ENCODE results near the gene PTRH2.

PTRH2 gene

DNA sequence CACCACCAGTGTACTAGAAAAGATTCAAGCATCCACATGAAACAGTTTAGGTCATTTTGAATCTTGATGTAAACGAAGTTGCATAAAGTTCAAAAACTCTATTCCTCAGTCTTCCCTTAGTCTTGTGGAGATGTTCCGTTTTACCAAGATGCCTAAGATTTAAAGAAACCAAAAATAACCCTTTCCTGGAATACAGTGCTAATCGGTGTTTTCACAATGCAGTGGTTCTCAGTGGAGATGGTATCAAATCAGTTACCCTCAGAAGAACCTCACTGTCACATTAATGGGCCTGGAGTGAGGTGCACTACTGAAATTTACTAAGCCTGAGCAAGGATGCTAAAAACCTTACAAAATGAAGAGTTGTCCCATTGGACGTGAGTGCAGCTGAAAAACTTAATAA is 9.1 kb downstream of the PTRH2 start:
- TF ChIP-seq FOXA1 (IDR thresholded peaks at IDR 0.05) (no peak), TARDBP (IDR thresholded peaks at IDR 0.05) (no peak), SP1 (IDR thresholded peaks at IDR 0.05) (no peak)
- ChIA-PET POLR2A (no interaction called here), CTCF (no interaction called here)

DNA sequence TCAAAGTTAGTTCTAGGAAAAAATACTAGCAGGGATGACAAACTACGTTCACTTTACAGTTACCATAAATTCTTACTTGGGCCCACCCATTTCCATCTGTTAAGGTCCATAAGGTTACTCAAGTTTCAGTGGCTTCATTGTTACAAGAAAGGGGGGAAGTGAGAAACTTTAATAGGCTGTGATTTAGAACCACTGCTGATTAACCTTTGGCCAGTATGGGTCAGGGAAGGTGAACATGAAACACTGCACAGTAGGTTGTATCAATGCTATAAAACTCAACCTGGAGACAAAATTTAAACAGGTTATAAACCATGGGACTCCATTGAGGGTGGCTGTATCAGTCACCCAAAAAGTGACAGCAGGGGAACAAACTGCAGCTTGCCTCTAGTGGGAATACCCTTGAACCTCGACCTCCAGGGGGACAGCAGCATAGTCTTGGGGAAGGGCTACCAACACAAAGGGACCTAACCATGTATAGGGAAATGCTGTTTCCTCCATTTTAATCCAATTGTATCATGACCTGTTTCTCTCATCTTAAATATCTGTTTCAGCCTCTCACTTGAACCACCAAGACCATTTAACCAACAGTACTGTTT is 10.4 kb downstream of the PTRH2 start:
- no peak for DNase-seq (ENCODE audit: extremely low spot score)
- ChIA-PET POLR2A (no interaction called here), CTCF (interaction anchor here (1.0 kb wide), 1 partner anchor 11 kb away, joined by 3 read pairs; the partner anchor contains the start of genes PTRH2 and VMP1)
- TF ChIP-seq ELF4 (IDR thresholded peaks at IDR 0.05), result no peak
- TF ChIP-seq CTBP1 (IDR thresholded peaks at IDR 0.05; ENCODE audit: borderline replicate concordance), result no peak
- TF ChIP-seq, protein P1, sequence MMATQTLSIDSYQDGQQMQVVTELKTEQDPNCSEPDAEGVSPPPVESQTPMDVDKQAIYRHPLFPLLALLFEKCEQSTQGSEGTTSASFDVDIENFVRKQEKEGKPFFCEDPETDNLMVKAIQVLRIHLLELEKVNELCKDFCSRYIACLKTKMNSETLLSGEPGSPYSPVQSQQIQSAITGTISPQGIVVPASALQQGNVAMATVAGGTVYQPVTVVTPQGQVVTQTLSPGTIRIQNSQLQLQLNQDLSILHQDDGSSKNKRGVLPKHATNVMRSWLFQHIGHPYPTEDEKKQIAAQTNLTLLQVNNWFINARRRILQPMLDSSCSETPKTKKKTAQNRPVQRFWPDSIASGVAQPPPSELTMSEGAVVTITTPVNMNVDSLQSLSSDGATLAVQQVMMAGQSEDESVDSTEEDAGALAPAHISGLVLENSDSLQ (IDR thresholded peaks at IDR 0.05), result no peak
- no peak for TF ChIP-seq LEF1 (IDR thresholded peaks at IDR 0.05; ENCODE audit: borderline replicate concordance)
- TF ChIP-seq FOXK2 (IDR thresholded peaks at IDR 0.05), result no peak

More for the DNA sequence above, 9.1 kb downstream of the PTRH2 start:
- no peak for DNase-seq (ENCODE audit: extremely low spot score)

DNA sequence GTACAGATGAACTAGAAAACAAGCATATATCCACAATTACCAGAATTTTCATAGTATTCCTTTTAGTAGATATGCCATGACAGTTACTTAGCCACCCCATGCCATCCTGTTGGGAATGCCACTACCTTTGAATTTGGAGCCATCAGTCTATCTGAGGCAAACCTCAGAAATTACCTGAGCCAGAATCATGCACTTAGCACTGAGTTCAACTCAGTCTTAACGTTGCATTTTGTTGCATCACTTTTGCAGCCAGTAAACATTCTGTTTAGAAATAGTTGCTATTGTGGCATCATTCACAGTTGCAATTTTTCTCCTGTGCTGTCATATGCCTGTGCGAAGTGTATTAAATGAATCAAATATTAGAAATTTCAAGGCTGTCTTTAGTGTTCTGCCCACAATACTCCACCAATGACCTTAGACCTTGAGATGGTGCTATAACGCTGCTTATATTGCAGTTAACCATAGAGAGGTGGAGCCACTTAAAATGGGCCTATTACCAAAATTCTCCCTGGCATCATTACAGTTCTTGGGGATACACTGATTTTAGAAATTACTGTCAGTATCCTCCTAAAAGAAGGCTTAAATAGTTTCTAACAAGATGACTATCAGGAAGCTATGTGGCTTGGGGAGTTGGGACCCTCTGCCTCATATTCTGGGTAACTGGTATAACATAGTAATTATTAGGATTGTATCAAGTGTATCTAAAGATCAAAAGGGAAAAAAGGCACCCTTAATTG is 11.1 kb downstream of the PTRH2 start:
- POLR2A ChIA-PET, result no interaction called here
- CTCF ChIA-PET, result no interaction called here
- TF ChIP-seq ARNT (IDR thresholded peaks at IDR 0.05) (no peak), ELF4 (IDR thresholded peaks at IDR 0.05) (no peak), FOXA1 (IDR thresholded peaks at IDR 0.05) (no peak), FOXM1 (IDR thresholded peaks at IDR 0.05; ENCODE audit: borderline replicate concordance) (no peak), CTBP1 (IDR thresholded peaks at IDR 0.05; ENCODE audit: borderline replicate concordance) (no peak), NFRKB (IDR thresholded peaks at IDR 0.05) (no peak), ZNF384 (IDR thresholded peaks at IDR 0.05) (no peak), SP1 (IDR thresholded peaks at IDR 0.05) (no peak), BHLHE40 (IDR thresholded peaks at IDR 0.05; ENCODE audit: borderline replicate concordance) (no peak), SUZ12 (IDR thresholded peaks at IDR 0.05) (no peak), LEF1 (IDR thresholded peaks at IDR 0.05; ENCODE audit: borderline replicate concordance) (no peak), FOXK2 (IDR thresholded peaks at IDR 0.05) (no peak), TARDBP (IDR thresholded peaks at IDR 0.05) (no peak), HDGF (IDR thresholded peaks at IDR 0.05; ENCODE audit: borderline replicate concordance) (no peak), L3MBTL2 (conservative IDR thresholded peaks at IDR 0.05) (no peak)
- TF ChIP-seq, protein P1 (IDR thresholded peaks at IDR 0.05), result no peak
- DNase-seq (ENCODE audit: extremely low spot score), result no peak

DNA sequence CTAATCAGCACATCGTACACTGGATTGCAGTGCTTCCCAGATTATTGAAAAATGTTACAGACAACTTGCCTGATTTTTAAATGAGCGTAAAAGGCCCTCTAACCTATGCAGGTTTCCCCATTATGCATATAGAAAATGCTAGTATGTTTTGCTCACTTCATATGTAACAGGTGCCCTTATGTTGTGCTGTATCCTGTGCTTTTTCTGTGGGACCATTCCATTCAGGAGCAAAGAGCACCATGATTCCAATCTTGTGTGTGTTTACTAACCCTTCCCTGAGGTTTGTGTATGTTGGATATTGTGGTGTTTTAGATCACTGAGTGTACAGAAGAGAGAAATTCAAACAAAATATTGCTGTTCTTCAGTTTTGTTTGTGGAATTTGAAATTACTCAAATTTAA is 12.9 kb downstream of the PTRH2 start:
- ChIA-PET POLR2A (interaction anchor here (1.2 kb wide), 1 partner anchor 13 kb away, joined by 4 read pairs; the partner anchor contains the start of genes PTRH2 and VMP1), CTCF (no interaction called here)
- TF ChIP-seq ELF4 (IDR thresholded peaks at IDR 0.05), result no peak
- TF ChIP-seq L3MBTL2 (conservative IDR thresholded peaks at IDR 0.05), result no peak
- TF ChIP-seq FOXA1 (IDR thresholded peaks at IDR 0.05), result no peak
- TF ChIP-seq SP1 (IDR thresholded peaks at IDR 0.05), result no peak
- no peak for TF ChIP-seq NFRKB (IDR thresholded peaks at IDR 0.05)
- no peak for TF ChIP-seq LEF1 (IDR thresholded peaks at IDR 0.05; ENCODE audit: borderline replicate concordance)
- no peak for TF ChIP-seq TARDBP (IDR thresholded peaks at IDR 0.05)
- TF ChIP-seq HDGF (IDR thresholded peaks at IDR 0.05; ENCODE audit: borderline replicate concordance), result no peak
- TF ChIP-seq FOXM1 (IDR thresholded peaks at IDR 0.05; ENCODE audit: borderline replicate concordance), result no peak
- DNase-seq (ENCODE audit: extremely low spot score), result no peak

DNA sequence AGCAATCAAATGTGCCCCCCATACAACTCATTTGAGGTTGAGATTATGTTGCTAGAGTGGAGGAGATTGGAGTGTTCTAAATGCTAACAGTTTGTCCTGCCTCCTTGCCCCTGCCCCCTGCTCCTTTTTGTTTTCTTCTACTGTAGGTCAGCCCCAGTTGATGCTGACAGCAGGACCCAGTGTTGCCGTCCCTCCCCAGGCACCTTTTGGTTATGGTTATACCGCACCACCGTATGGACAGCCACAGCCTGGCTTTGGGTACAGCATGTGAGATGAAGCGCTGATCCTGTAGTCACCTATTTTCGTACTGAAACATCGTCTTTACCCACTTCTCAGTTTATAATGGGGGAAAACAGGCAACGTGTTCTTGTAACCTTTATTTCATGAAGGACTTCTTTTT is 13.6 kb downstream of the PTRH2 start:
- no peak for DNase-seq (ENCODE audit: extremely low spot score)
- CTCF ChIA-PET, result no interaction called here
- TF ChIP-seq ZNF384 (IDR thresholded peaks at IDR 0.05), result no peak
- TF ChIP-seq NFRKB (IDR thresholded peaks at IDR 0.05), result no peak
- TF ChIP-seq, protein P1 (IDR thresholded peaks at IDR 0.05), result no peak
- TF ChIP-seq FOXM1 (IDR thresholded peaks at IDR 0.05; ENCODE audit: borderline replicate concordance), result no peak
- POLR2A ChIA-PET, result no interaction called here

DNA sequence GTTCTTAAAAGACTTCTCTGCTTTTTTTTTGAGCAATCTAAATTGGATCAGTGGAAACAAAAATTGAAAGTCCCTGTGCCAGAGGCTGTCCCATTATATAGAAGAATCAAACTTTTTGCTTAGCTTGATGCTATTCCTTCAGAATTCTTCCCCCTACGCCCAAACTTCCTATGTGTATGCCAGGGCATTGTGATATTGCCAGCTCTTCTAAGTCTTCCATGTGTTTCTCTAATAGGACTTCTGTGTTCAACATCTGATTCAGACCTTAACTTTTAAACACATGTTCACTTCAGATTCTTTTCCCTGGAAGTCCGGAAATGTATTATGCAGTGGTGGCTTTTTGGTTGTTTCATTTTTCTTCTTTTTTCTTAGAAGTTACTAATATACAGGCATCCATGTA is 18.7 kb downstream of the PTRH2 start:
- no peak for DNase-seq (ENCODE audit: extremely low spot score)
- TF ChIP-seq FOXM1 (IDR thresholded peaks at IDR 0.05; ENCODE audit: borderline replicate concordance) (no peak), SUZ12 (IDR thresholded peaks at IDR 0.05) (no peak)
- CTCF ChIA-PET, result no interaction called here
- POLR2A ChIA-PET, result no interaction called here

DNA sequence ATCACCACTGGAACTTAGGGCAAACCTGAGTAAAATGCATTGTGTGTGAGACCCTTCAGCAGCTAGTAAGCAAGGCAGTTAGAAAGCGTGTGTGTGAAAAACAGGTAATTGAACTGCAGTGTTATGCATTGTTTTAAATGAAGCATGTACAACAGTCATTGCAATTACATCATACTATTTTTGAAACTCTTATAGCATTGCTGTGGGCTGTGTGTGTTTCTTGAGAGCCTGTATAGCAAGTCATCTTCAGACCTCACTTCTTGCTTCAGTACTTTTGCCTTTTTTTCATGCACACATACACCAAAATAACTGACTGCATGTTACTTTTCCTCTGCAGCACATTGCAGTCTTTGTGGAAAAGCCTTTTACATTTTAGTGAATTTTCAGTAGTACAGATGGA is 19.2 kb downstream of the PTRH2 start:
- DNase-seq (ENCODE audit: extremely low spot score), result no peak
- ChIA-PET CTCF (no interaction called here), POLR2A (no interaction called here)
- TF ChIP-seq ELF4 (IDR thresholded peaks at IDR 0.05) (no peak), TARDBP (IDR thresholded peaks at IDR 0.05) (no peak), LEF1 (IDR thresholded peaks at IDR 0.05; ENCODE audit: borderline replicate concordance) (no peak), NFRKB (IDR thresholded peaks at IDR 0.05) (no peak), SUZ12 (IDR thresholded peaks at IDR 0.05) (no peak), BHLHE40 (IDR thresholded peaks at IDR 0.05; ENCODE audit: borderline replicate concordance) (no peak), CTBP1 (IDR thresholded peaks at IDR 0.05; ENCODE audit: borderline replicate concordance) (no peak)
